GM21360 (cell line): ENCODE measurements around the gene SSC5D.

Source experiments
- ATAC-seq: cut with Tn5 transposase; IDR thresholded peaks from one replicate; pipeline ENCODE4 v1.9.1; 2021; ENCODE audit warnings: mild to moderate bottlenecking, moderate library complexity; ENCODE audit not compliant: unreplicated experiment

The SSC5D gene

DNA sequence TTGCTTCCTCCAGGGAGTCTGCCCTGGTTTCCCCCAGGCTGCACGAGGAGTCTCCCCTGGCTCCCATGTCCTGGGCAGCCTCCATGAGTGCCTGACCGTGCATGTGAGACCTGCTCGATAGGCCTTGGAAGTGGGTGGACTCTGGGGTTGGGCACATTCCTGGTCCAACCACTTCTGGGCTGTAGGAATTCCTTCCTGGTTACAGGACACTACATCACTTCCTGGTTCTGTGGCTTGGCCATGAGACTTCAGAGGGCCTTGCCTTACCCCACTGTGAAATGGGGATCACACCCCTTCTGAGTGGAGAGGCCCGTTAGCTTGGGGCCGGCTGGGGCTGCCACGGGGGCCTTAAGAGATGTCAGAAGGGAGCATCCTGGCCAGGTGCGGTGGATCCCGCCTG is 15.8 kb upstream of the SSC5D start:
- ATAC-seq = no peak

DNA sequence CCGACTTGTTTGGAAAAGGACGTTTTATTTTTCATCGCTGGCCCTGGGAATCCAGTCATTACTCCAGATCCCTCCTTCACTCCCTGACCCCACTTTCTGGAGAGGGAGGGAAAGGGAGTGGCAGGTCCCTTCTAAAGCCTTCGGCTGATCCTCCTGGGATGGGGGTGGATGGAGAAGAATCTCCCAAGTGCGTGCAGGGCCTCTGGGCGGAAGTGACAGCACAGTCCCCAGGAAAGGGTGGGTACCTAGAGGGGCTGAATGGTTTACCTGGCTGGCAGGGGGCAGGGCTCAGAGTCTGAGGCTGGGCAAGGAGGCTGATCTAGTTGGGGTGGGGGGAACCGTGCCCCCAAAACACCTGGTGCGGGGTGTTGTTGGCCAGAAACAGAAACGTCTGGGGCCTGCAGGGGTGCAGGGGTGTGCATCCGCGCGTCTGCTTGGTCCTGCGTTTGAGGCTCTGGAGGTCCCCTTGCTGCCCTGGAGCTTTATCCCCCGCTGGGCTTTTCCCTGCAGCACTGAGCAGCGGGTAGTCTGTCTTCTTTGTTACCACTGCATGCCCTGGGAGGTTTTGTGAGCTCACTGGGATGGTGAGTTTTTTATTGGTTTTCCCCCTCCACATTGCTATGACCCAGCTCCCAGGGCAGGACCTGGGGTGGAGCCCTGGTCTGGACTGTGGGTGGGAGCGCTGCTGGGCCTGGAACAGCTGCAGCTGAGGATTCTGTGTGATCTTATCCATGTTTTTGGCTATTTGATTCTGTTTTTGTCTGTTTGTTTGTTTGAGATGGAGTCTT is 14.8 kb upstream of the SSC5D start:
- no peak for ATAC-seq

DNA sequence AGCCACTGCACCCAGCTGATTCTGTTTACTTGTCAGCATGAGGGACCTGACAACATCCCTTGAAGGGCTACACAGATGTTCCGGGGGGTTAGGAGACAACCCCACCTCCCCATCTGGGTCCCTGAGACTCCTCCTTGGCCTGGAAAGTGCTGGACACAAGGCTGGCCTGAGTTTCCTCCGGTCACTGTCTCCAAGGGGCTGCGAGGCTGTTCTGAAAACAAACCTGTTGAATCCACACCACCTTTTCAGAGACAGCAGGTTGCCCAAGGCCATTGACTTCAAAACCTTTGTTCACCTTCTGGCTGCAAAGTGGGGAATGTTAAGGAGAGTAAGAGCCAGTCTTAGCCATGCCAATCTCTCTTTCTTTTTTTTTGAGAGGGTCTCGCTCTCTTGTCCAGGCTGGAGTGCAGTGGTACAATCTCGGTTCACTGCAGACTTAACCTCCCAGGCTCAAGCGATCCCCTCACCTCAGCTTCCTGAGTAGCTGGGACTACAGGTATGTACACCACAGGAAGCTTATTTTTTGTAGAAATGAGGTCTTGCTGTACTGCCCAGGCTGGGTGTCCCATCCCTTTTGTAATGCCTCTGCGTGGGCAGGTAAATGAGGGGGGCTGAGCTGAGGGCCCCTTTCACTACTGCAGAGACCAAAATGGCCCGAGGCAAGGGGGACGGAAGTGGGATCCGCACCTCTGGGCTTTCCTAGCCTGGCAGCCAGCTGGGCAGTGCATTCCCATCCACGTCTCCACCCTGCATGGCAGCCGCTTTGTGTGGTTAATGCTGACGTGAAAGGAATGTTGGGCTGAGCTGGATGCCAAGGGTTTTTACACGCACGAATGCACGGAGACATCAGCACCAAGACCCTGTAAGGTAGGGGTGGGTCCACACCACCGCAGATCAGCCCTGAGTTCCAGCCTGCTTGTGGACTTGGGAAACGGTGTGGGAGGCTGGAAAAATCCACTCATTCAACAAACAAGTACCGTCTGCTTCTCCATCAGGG is 13.7 kb upstream of the SSC5D start:
- ATAC-seq = no peak

DNA sequence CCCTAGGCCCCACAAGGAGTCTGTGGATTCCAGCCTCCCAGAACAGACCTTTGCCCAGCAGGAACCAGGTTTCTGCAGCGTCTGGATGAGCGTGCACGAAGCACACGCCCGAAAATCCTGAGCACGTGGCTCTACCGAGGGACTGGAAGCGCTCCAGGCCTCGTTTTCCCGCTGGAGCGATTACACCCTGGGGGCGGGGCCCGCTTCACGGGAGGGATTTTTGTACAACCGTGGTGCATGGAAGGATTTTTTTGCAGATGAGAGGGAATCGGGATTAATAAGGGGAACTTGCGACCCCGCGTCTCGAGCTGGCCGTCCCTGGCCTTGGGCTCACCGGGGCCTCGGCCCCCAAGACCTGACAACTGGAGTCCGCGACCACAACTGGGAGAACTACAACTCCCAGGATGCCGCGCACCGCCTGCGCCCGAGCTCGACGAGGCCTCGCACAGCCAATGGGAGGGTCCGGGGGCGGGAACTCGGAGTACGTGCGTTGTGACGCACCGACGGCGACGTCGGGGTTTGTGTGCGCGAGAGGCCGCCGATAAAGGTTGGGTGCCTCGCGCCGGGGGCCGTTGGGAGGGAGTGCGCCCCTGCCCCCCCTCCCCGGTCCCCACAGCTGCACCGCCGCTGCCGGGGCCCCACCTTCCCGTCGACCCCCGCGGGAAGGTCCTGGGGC is 12.0 kb upstream of the SSC5D start, which contains the start of gene ZNF628:
ZNF628 (plus strand) TSS at position 518 of the 676 bp plus-strand sequence. CDS start 3,294 bp downstream, outside the sequence.
- ATAC-seq = peak; percentile 89

DNA sequence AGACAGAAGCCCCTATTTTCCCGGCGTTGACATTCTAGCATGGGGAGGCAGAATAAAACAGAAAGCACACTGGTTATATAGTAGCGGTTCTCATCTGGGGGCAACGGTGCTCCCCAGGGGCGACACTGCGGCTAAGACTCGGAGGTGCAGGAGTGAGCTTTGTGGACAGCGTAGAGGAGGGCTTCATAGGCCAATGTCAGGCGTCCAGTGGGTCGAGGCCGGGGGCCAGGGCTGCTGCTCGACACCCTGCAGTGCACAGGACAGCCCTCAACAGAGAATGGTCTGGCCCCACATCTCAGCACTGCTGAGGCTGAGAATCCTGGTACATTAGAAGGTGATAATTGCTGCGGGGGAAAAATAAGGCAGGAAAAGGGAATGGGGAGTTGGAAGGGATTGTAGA is 10.3 kb upstream of the SSC5D start:
- ATAC-seq = no peak

DNA sequence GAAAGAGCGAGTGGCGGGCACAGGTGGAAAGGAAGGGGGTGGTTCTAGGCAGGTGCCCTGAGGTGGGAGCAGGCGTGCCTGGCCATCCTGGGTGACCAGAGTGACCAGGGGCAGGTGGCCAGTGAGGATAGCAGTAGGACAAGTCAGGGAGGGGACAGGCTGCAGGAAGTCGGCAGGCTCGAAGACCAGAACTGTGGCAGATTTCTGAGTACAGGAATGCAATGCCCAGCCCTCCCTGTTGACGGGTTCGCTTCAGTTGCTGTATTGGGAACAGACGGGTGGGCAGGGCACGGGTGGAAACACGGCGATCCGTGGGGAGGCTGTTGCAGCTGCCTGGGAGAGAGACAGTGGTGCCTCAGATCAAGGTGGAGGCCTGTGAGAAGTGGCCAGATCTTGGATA is 9.9 kb upstream of the SSC5D start:
- ATAC-seq = no peak

DNA sequence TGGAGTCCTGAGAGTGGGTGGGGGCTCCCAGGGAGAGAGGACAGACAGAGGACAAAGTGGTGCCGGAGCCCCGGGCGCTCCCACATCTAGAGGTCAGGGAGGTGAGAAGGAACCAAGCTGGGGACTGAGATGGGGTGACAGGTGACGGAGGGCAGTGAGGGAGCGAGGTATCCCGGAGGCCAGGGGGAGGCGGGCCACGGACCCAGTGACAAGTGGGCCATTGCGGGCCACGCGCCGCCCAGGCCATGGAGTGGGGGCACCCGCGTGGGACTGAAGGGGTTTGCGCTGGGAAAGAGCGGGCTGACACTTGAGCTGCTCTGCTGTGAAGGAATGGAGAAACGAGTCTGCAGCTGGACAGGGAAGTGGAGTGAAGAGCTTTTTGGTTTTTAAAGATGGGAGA is 9.2 kb upstream of the SSC5D start:
- no peak for ATAC-seq

DNA sequence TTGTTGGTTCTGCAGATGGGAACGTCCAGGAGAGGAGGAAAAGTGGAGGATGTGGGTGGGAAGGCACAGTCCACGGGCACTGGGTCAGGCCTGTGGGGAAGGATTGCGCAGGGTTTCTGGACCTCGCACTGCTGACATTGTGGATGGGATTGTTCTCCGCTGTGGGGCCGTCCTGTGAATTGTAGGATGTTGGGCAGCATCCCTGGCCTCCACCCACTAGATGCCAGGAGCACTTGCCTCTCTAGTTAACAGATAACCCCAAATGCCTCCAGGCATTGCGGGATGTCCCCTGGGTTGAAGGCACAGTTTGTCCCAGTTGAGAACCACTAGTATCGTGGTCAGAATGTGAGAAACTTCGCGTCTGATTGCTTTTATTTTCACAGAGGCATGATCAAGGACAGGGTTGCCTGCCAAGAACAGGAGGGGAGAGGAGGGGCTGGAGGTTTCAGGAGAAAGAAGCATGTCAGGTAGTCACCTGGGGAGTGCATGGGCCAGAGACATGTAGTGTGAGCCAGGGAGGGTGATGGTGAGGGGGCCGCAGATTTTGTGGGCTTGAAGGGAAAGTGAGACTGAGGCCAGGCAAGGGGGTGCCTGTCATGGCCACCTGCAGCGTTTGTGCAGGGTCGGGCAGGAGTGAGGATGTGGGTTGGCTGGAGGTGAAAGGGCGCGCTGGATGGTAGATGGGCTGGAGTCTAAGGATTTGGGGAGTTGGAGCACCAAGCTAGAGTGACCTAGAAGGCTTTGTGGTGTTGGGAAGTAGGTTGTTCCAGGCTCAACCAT is 8.6 kb upstream of the SSC5D start:
- no peak for ATAC-seq

DNA sequence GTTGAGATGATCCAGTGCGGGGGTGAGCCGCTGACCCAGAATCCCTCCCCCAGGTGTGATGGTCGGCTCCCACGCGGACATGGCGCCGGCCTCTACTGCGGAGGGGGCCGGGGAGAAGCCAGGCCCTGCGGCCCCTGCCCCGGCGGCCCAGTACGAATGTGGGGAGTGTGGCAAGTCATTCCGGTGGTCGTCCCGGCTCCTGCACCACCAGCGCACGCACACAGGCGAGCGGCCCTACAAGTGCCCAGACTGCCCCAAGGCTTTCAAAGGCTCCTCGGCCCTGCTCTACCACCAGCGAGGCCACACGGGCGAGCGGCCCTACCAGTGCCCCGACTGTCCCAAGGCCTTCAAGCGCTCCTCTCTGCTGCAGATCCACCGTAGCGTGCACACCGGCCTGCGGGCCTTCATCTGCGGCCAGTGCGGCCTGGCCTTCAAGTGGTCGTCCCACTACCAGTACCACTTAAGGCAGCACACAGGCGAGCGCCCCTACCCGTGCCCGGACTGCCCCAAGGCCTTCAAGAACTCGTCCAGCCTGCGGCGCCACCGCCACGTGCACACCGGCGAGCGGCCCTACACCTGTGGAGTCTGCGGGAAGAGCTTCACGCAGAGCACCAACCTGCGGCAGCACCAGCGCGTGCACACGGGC is 7.0 kb upstream of the SSC5D start:
- ATAC-seq = no peak

DNA sequence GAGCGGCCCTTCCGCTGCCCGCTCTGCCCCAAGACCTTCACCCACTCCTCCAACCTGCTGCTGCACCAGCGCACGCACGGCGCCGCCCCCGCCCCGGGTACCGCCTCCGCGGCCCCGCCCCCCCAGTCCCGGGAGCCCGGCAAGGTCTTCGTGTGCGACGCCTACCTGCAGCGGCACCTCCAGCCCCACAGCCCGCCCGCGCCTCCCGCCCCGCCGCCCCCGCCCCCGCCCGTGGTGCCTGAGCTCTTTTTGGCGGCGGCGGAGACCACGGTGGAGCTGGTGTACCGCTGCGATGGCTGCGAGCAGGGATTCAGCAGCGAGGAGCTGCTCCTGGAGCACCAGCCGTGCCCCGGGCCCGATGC is 6.5 kb upstream of the SSC5D start:
- no peak for ATAC-seq

DNA sequence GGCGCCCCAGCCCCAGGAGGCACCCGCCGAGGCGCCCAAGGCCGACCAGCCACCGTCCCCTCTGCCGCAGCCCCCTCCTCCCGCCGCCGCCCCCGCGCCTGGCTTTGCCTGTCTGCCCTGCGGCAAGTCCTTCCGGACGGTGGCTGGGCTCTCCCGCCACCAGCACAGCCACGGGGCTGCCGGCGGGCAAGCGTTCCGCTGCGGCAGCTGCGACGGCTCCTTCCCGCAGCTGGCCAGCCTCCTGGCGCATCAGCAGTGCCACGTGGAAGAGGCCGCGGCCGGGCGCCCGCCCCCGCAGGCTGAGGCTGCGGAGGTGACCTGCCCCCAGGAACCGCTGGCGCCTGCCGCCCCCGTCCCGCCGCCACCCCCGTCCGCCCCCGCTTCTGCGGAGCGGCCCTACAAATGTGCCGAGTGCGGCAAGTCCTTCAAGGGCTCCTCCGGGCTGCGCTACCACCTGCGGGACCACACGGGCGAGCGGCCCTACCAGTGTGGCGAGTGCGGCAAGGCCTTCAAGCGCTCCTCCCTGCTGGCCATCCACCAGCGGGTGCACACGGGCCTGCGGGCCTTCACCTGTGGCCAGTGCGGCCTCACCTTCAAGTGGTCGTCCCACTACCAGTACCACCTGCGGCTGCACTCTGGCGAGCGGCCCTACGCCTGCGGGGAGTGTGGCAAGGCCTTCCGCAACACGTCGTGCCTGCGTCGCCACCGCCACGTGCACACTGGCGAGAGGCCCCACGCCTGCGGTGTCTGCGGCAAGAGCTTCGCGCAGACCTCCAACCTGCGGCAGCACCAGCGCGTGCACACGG is 5.9 kb upstream of the SSC5D start:
- ATAC-seq = no peak

DNA sequence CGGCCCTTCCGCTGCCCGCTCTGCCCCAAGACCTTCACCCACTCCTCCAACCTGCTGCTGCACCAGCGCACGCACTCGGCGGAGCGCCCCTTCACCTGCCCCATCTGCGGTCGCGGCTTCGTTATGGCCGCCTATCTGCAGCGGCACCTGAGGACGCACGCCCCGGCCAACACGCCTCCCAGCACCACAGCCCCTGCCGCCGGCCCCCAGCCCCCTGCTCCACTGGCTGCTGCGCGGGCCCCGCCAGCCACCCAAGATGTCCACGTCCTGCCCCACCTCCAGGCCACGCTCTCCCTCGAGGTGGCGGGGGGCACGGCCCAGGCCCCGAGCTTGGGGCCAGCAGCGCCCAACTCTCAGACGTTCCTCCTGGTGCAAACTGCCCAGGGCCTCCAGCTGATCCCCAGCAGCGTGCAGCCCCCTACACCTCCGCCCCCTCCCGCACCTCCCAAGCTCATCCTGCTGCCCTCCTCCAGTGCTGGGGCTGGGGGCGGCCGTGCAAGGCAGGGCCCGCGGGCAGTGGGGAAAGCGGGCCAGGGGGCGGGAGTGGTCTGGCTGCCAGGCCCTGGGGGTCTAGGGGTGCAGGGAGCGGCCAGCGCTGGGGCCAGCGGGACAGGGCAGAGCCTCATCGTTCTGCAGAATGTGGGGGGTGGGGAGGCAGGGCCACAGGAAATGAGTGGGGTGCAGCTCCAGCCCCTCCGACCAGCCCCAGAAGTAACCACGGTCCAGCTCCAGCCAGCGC is 5.1 kb upstream of the SSC5D start:
- no peak for ATAC-seq

DNA sequence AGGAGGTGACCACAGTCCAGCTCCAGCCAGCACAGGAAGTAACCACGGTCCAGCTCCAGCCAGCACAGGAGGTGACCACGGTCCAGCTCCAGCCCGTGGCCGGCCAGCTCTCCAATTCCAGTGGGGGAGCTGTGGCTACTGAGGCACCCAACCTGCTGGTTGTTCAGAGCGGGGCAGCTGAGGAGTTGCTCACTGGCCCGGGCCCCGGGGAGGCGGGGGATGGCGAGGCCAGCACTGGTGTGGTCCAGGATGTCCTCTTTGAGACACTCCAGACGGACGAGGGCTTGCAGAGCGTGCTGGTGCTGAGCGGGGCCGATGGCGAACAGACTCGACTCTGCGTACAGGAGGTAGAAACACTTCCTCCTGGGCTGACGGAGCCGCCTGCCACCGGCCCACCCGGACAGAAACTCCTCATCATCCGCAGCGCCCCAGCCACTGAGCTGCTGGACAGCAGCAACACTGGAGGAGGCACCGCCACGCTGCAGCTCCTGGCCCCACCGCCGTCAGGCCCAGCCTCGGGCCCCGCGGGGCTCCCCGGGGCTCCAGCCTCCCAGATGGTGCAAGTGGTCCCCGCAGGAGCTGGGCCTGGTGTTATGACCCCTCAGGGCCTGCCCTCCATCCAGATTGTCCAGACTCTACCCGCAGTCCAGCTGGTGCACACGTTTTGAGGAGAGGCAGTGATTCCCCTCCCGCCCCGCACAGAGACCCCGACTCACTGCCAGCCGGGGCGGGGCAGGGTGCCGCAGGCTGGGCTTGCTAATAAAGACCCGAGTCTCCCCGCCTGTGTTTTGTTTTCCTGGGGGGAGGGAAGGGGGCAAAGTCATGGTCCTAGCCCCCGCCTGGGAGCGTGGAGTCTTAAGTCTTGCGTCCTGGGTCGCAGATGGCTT is 4.3 kb upstream of the SSC5D start:
- ATAC-seq = no peak

DNA sequence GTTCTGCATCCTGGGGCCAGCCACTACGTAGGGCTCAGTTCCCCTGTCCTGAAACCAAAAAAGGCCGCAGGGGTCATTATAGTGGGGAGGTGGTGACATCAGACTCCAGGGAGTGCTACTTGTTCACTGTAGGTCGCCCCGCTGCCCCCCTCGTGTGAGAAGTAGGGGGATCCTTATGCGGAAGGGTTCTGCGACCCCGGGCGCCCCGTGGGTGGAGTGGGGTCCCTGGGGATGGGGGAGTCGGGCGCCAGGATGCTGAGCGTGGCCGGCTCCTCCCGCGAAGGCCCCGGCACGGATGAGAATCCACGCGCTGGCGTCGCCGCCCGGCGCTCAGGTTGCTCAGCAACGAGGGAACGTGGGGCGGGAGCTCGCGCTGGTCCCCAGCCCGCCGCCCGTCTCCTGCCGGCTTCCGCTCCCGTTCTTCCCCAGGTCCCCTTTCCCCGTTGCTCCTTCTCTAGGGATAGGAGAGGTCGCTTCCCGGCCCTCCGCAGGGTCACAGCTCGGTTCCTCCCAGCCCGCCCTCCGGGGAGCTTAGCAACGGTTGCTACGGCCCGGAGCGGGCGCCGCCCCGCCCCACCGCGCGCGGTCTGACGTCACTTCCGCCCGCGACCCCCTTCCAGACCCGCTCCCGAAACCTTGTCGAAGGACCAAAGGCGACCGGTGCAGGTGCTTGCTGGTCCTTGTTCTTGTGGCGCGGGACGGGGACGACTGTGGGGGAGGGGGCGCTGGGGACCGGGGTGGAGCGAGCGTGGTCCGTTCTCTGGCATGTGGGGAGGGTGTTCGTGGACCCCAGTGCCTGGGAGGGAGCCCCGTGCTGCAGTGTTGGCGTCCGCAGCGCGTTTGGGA is 3.4 kb upstream of the SSC5D start, which contains the start of gene NAT14:
NAT14 (plus strand) TSS at position 596 of the 846 bp plus-strand sequence. CDS start 521 bp downstream, outside the sequence.
- ATAC-seq = peak; percentile 63

DNA sequence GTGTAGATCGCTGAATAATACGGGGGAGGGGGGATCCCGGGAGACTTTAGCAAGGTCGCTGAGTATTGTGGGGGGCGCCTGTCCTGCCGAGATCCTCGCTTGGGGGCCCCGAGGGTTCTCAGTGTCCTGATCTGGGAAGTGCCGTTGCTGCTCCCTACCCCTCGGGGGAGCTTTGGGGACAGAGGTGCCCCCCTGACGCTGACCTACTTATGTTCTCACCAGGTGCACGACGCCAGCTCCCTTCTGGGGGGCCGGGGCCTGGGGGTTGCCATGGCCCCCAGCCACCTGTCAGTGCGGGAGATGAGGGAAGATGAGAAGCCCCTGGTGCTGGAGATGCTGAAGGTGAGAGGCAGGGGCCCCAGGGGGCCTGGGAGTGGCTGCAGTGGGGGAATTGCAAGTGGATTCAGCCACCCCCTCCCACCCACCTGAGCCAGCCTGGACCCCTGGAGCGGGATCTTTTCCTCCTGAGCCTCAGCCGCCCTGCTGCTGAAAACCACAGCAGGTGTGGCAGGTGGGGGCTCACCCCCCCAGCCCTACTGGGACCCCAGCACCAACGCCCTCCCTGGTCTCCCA is 2.7 kb upstream of the SSC5D start:
- ATAC-seq = no peak
